Right cardiac atrium (tissue), 5 donors: ENCODE results near the gene IFI27L2. TPM values are rescaled to one million over a fixed set of nuclear protein-coding genes. Genes with fewer than 3 reads are reported as not detected.
A peak's percentile ranks its signal among the peaks of the same experiment; 100 is the strongest.

ENCODE experiments used
- ATAC-seq, 2 donors: fragments of 200-7000 bp; cut with Tn5 transposase; one replicate each; pipeline versions ENCODE4 v1.8.0 to v1.9.1; 2020; ENCODE audit warnings: moderate library complexity in 2 of 2, mild to moderate bottlenecking in 1 of 2
- DNase-seq, 3 donors: peaks; one replicate each; pipeline ENCODE4 v3.0.0-alpha.2; 2020
- H3K27ac ChIP-seq: one replicate; pipeline ENCODE4 v1.5.1; 2013; ENCODE audit warnings: mild to moderate bottlenecking, low read length, control low read depth, moderate library complexity
- H3K27me3 ChIP-seq: one replicate; pipeline ENCODE4 v1.6.1; 2013; ENCODE audit not compliant: control insufficient read depth, insufficient read depth
- H3K4me1 ChIP-seq: one replicate; pipeline ENCODE4 v1.6.1; 2013; ENCODE audit warnings: low read length; ENCODE audit not compliant: control insufficient read depth, insufficient read depth
- H3K4me3 ChIP-seq: one replicate; pipeline ENCODE4 v1.5.1; 2013; ENCODE audit warnings: low read length, control low read depth
- H3K9me3 ChIP-seq: one replicate; pipeline ENCODE4 v1.6.1; 2013; ENCODE audit warnings: low read length; ENCODE audit not compliant: control insufficient read depth
- WGBS: extraction: QIAGEN DNeasy Blood & Tissue Kit; methylation state at CpG from one replicate; pipeline ENCODE4 v1.1.7; 2013; 5-methylcytosine and 5-hydroxymethylcytosine counted together
- intact Hi-C, 4 donors: fragments of 100-400 bp; cut with DNase I; formaldehyde crosslinking; loops; one replicate each; pipeline versions ENCODE4 v1.11.0 to v1.14.0; 2022 to 2023
- polyA plus RNA-seq: library from polyadenylated mRNA; stranded (reverse); fragments of 200-250 nt; gene quantifications from one replicate; pipeline ENCODE4 v1.2.3, GENCODE V29; 2013
- total RNA-seq, 4 donors: library from RNA; stranded (reverse); fragmentation: NEBNext Ultra II Directional; extraction: Animal tissue kit (Norgen Biotek cat#: 25700); gene quantifications; one replicate each; pipeline ENCODE4 v1.2.1, GENCODE V29; 2021
- donor health status: healthy with polysubstance abuse.
- donor health status: DM: no; HTN: yes; CAD: no.
- donor health status: DM: no; HTN: no; CAD: no.
- donor health status: DM: no; HTN: yes; CAD: no; lungs with severe emphysema.
- donor health status: DM: yes; HTN: yes; CAD: no.

IFI27L2 gene
- total and polyA plus RNA-seq, 5 donors = 63.3 to 104 (median 67.0) TPM

- no peak overlapping the region for H3K27ac ChIP-seq
- ATAC-seq = no peak
- H3K4me1 ChIP-seq = no peaks in the 10 kb centered on the region
- no peak overlapping the region for H3K4me3 ChIP-seq
- intact Hi-C loops = no loop called here
- no peaks in the 10 kb centered on the region for H3K27me3 ChIP-seq
- WGBS = 100% methylated on average over 1 of the region's 1 CpG
- no peak for DNase-seq
- H3K9me3 ChIP-seq = peaks cover 2% of the 10 kb centered on the region
These were observed 5.5 kb downstream of the IFI27L2 start for GRCh38 chr14:94123868-94124267.

GRCh38 chr14:94123296-94123695 is 6.1 kb downstream of the IFI27L2 start:
- intact Hi-C loops = no loop called here
- ATAC-seq (no peak), DNase-seq (no peak)
- H3K4me3 ChIP-seq = no peak overlapping the region
- H3K27me3 ChIP-seq = no peaks in the 10 kb centered on the region
- no peaks in the 10 kb centered on the region for H3K4me1 ChIP-seq
- 91% methylated on average over 9 of the region's 9 CpGs for WGBS
- H3K27ac ChIP-seq = no peak overlapping the region
- H3K9me3 ChIP-seq = peaks cover 2% of the 10 kb centered on the region

- ATAC-seq (no peak), DNase-seq (no peak)
- WGBS = 92% methylated on average over 3 of the region's 3 CpGs
- no peak overlapping the region for H3K27ac ChIP-seq
- intact Hi-C loops = no loop called here
- H3K9me3 ChIP-seq = peaks cover 2% of the 10 kb centered on the region
- H3K4me1 ChIP-seq = no peaks in the 10 kb centered on the region
- no peak overlapping the region for H3K4me3 ChIP-seq
- no peaks in the 10 kb centered on the region for H3K27me3 ChIP-seq
These were observed 7.0 kb downstream of the IFI27L2 start for GRCh38 chr14:94122438-94122837.

DNA sequence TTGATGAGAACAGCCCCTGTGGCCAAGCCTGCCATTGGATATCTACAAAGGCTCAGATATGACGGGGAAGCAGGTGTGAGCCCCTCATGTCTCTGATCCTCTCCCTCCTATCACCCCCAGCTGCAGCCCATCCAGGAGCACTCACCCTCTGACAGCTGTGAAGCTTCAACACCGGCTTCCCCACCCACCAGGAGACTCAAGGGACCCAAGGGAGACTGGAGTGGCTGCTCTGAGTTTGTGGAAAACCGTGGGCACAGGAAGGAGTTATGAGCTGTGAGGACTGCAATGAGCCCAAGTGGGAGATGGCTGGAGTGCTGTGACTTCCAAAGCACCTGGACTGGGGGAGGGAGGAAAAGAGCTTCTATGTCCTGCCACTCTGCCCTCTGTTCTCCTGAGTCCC is 7.9 kb downstream of the IFI27L2 start:
- 34% methylated on average over 3 of the region's 3 CpGs for WGBS
- Histone ChIP-seq H3K27ac (no peak overlapping the region), H3K9me3 (peaks cover 2% of the 10 kb centered on the region), H3K27me3 (no peaks in the 10 kb centered on the region), H3K4me1 (no peaks in the 10 kb centered on the region), H3K4me3 (no peak overlapping the region)
- DNase-seq (no peak), ATAC-seq (no peak)
- intact Hi-C loops = no loop called here

DNA sequence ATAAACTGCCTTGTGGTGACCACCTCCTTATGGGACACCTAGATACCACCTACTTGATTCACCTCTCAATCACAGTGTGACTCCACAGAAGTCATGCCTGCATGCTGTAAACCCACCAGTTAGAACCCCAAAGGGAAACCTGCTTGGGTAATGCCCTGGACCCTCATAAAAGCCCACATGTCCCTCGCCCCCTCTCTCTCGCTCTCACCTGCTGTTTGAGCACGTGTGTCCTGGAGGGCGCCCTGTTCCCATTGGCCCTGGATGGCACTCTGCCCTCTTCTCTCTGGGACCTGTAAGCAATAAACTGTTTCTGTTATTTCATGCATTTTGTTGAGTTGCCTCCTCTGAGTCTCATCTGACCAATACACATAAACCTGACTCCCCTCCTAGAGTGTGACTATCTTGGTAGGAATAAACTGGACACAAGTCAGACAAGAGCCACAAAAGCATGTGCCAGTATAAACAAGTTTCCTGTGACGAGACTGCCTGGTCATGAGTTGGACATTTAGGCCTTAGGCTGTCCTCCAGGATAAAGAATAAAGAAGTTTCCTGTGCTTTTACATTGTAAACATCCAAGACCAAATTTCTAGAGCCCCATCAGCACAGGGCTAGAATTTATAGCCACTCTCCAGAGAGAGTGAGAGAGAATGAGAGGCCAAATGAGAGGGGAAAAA is 8.6 kb downstream of the IFI27L2 start:
- Histone ChIP-seq H3K27ac (no peak overlapping the region), H3K9me3 (peaks cover 2% of the 10 kb centered on the region), H3K4me1 (no peaks in the 10 kb centered on the region), H3K27me3 (no peaks in the 10 kb centered on the region), H3K4me3 (no peak overlapping the region)
- ATAC-seq (peak in 1 of 2 donors; percentile 39), DNase-seq (no peak)
- intact Hi-C loops = no loop called here
- 73% methylated on average over 5 of the region's 5 CpGs for WGBS

- H3K4me1 ChIP-seq = peaks cover 11% of the 10 kb centered on the region
- intact Hi-C loops = no loop called here
- peaks cover 2% of the 10 kb centered on the region for H3K9me3 ChIP-seq
- ATAC-seq (no peak), DNase-seq (no peak)
- no peaks in the 10 kb centered on the region for H3K27me3 ChIP-seq
- H3K4me3 ChIP-seq = no peak overlapping the region
- no peak overlapping the region for H3K27ac ChIP-seq
These were observed 10.3 kb downstream of the IFI27L2 start for GRCh38 chr14:94119071-94119470.

- Histone ChIP-seq H3K27ac (no peak overlapping the region), H3K4me1 (peaks cover 11% of the 10 kb centered on the region), H3K27me3 (no peaks in the 10 kb centered on the region), H3K4me3 (no peak overlapping the region), H3K9me3 (peaks cover 2% of the 10 kb centered on the region)
- intact Hi-C loops = no loop called here
- WGBS = 71% methylated on average over 9 of the region's 9 CpGs
- ATAC-seq (no peak), DNase-seq (no peak)
These were observed 11.5 kb downstream of the IFI27L2 start for GRCh38 chr14:94117856-94118255.

- WGBS = 83% methylated on average over 10 of the region's 10 CpGs
- no peak for DNase-seq
- ATAC-seq = no peak
- intact Hi-C loops = no loop called here
- Histone ChIP-seq H3K4me3 (no peak overlapping the region), H3K27me3 (no peaks in the 10 kb centered on the region), H3K4me1 (peaks cover 11% of the 10 kb centered on the region), H3K27ac (no peak overlapping the region), H3K9me3 (peaks cover 2% of the 10 kb centered on the region)
These were observed 12.7 kb downstream of the IFI27L2 start for GRCh38 chr14:94116701-94117100.

- H3K4me3 ChIP-seq = no peak overlapping the region
- peaks cover 11% of the 10 kb centered on the region for H3K4me1 ChIP-seq
- H3K9me3 ChIP-seq = peaks cover 2% of the 10 kb centered on the region
- ATAC-seq (no peak), DNase-seq (peak in 1 of 3 donors; percentile 49)
- 85% methylated on average over 15 of the region's 15 CpGs for WGBS
- no peaks in the 10 kb centered on the region for H3K27me3 ChIP-seq
- peak overlapping the region; percentile 48 for H3K27ac ChIP-seq
- intact Hi-C loops = no loop called here
These were observed 13.8 kb downstream of the IFI27L2 start for GRCh38 chr14:94115631-94116030.

- Histone ChIP-seq H3K27ac (peak overlapping the region; percentile 48), H3K9me3 (peaks cover 2% of the 10 kb centered on the region), H3K27me3 (no peaks in the 10 kb centered on the region), H3K4me1 (peaks cover 11% of the 10 kb centered on the region), H3K4me3 (no peak overlapping the region)
- ATAC-seq (peak; percentile 64 to 76), DNase-seq (peak; percentile 50 to 69 (median 67))
- intact Hi-C loops = no loop called here
- 18% methylated on average over 4 of the region's 4 CpGs for WGBS
These were observed 14.3 kb downstream of the IFI27L2 start for GRCh38 chr14:94115058-94115591.

GRCh38 chr14:94114589-94115057 is 14.8 kb downstream of the IFI27L2 start:
- no peak for DNase-seq

More at GRCh38 chr14:94114589-94115057, 14.8 kb downstream of the IFI27L2 start:
- peaks cover 2% of the 10 kb centered on the region for H3K9me3 ChIP-seq
- H3K4me3 ChIP-seq = no peak overlapping the region
- no peak for ATAC-seq
- H3K4me1 ChIP-seq = peaks cover 15% of the 10 kb centered on the region
- intact Hi-C loops = no loop called here
- 64% methylated on average over 5 of the region's 5 CpGs for WGBS
- H3K27me3 ChIP-seq = no peaks in the 10 kb centered on the region
- H3K27ac ChIP-seq = peak overlapping the region; percentile 77
